Measurements from ENCODE around the gene LHFPL6. TPM values are rescaled to one million over a fixed set of nuclear protein-coding genes. Genes with fewer than 3 reads are reported as not detected.

LHFPL6 gene
- total RNA-seq, 1 donor from 2014 or later, result 4.8 TPM

GRCh38 chr13:39538816-39539790 lies 63.9 kb downstream of the LHFPL6 start:
- H3K4me1 Mint-ChIP-seq (ENCODE audit: low read depth), result no peaks in the 10 kb centered on the region
- H3K36me3 Mint-ChIP-seq (ENCODE audit: low read depth), result no peaks in the 10 kb centered on the region
- no peak for DNase-seq (ENCODE audit: low spot score)
- H3K9me3 Mint-ChIP-seq, result no peaks in the 10 kb centered on the region
- H3K27me3 Mint-ChIP-seq (ENCODE audit: insufficient read depth), result no peaks in the 10 kb centered on the region
- H3K4me3 Mint-ChIP-seq, result no peak overlapping the region
- intact Hi-C loops (cut with micrococcal nuclease), result loop anchor here (10.0 kb wide), 1 partner anchor 184 kb away; no protein-coding TSS in a partner anchor
- no peak overlapping the region for H3K27ac Mint-ChIP-seq

GRCh38 chr13:39536906-39537305 lies 66.1 kb downstream of the LHFPL6 start:
- Mint-ChIP-seq H3K4me1 (ENCODE audit: low read depth) (no peaks in the 10 kb centered on the region), H3K36me3 (ENCODE audit: low read depth) (no peaks in the 10 kb centered on the region), H3K4me3 (no peak overlapping the region), H3K27ac (no peak overlapping the region), H3K9me3 (no peaks in the 10 kb centered on the region), H3K27me3 (ENCODE audit: insufficient read depth) (peaks cover 5% of the 10 kb centered on the region)
- no peak for DNase-seq (ENCODE audit: low spot score)
- intact Hi-C loops (cut with micrococcal nuclease), result loop anchor here (10.0 kb wide), 1 partner anchor 182 kb away; no protein-coding TSS in a partner anchor

DNA sequence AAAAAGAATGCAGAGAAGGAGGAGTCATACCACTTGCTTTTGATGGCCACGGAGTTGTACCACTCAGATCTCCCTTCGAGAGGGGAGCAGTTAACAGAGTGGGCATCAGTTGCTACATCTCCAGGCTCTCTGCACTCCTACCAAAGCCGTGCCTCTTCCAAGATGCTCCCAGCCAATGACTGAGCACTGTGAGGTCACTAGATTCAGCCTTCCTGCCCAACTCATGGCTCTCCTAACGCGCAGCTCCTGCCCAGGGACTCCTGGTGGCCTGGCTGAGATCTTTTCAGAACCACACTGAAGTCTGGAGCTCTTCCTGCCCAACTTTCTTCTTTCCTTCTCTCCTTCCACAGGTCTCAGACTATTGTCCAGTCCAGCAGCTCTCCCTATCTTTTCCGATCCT lies 66.7 kb downstream of the LHFPL6 start:
- Mint-ChIP-seq H3K27me3 (ENCODE audit: insufficient read depth) (peaks cover 5% of the 10 kb centered on the region), H3K4me1 (ENCODE audit: low read depth) (no peaks in the 10 kb centered on the region), H3K4me3 (no peak overlapping the region), H3K27ac (no peak overlapping the region), H3K36me3 (ENCODE audit: low read depth) (no peaks in the 10 kb centered on the region), H3K9me3 (no peaks in the 10 kb centered on the region)
- intact Hi-C loops (cut with micrococcal nuclease), result loop anchor here (10.0 kb wide), 1 partner anchor 181 kb away; no protein-coding TSS in a partner anchor
- no peak for DNase-seq (ENCODE audit: low spot score)

GRCh38 chr13:39533651-39534150 lies 69.3 kb downstream of the LHFPL6 start:
- Mint-ChIP-seq H3K4me3 (no peak overlapping the region), H3K36me3 (ENCODE audit: low read depth) (no peaks in the 10 kb centered on the region), H3K4me1 (ENCODE audit: low read depth) (no peaks in the 10 kb centered on the region), H3K27ac (no peak overlapping the region), H3K27me3 (ENCODE audit: insufficient read depth) (peaks cover 5% of the 10 kb centered on the region), H3K9me3 (no peaks in the 10 kb centered on the region)
- no peak for DNase-seq (ENCODE audit: low spot score)
- intact Hi-C loops (cut with micrococcal nuclease), result loop anchor here (10.0 kb wide), 1 partner anchor 179 kb away; no protein-coding TSS in a partner anchor

DNA sequence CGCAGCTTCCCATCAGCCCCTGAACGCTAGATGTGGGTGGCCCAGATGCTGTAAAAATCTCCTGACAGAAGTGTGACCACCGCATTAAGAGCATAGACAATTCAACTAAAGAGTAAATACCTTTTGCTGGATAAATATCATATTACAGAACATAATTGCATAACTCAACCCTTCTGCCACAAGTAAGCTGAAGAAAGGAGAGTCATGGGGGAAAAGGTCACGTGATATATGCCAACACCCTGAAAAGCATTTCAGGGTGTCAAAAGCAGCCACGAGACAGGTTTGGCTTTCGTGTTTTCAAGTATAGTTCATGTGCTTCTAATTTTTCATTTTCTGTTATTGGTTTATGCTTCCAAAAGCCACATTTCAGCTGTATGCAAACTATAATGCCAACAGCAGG lies 71.3 kb downstream of the LHFPL6 start:
- Mint-ChIP-seq H3K4me3 (no peak overlapping the region), H3K27ac (no peak overlapping the region), H3K9me3 (no peaks in the 10 kb centered on the region), H3K36me3 (ENCODE audit: low read depth) (no peaks in the 10 kb centered on the region), H3K4me1 (ENCODE audit: low read depth) (no peaks in the 10 kb centered on the region), H3K27me3 (ENCODE audit: insufficient read depth) (peaks cover 8% of the 10 kb centered on the region)
- intact Hi-C loops (cut with micrococcal nuclease), result loop anchor here (10.0 kb wide), 1 partner anchor 177 kb away; no protein-coding TSS in a partner anchor
- DNase-seq (ENCODE audit: low spot score), result no peak

- Mint-ChIP-seq H3K27me3 (ENCODE audit: insufficient read depth) (peaks cover 8% of the 10 kb centered on the region), H3K27ac (no peak overlapping the region), H3K9me3 (no peaks in the 10 kb centered on the region), H3K4me1 (ENCODE audit: low read depth) (no peaks in the 10 kb centered on the region), H3K36me3 (ENCODE audit: low read depth) (no peaks in the 10 kb centered on the region), H3K4me3 (no peak overlapping the region)
- intact Hi-C loops (cut with micrococcal nuclease), result loop anchor here (10.0 kb wide), 1 partner anchor 176 kb away; no protein-coding TSS in a partner anchor
- no peak for DNase-seq (ENCODE audit: low spot score)
Measured at GRCh38 chr13:39530916-39531315, 72.1 kb downstream of the LHFPL6 start.

- H3K4me1 Mint-ChIP-seq (ENCODE audit: low read depth), result no peaks in the 10 kb centered on the region
- intact Hi-C loops (cut with micrococcal nuclease), result no loop called here
Measured at GRCh38 chr13:39528661-39528980, 74.4 kb downstream of the LHFPL6 start.

DNA sequence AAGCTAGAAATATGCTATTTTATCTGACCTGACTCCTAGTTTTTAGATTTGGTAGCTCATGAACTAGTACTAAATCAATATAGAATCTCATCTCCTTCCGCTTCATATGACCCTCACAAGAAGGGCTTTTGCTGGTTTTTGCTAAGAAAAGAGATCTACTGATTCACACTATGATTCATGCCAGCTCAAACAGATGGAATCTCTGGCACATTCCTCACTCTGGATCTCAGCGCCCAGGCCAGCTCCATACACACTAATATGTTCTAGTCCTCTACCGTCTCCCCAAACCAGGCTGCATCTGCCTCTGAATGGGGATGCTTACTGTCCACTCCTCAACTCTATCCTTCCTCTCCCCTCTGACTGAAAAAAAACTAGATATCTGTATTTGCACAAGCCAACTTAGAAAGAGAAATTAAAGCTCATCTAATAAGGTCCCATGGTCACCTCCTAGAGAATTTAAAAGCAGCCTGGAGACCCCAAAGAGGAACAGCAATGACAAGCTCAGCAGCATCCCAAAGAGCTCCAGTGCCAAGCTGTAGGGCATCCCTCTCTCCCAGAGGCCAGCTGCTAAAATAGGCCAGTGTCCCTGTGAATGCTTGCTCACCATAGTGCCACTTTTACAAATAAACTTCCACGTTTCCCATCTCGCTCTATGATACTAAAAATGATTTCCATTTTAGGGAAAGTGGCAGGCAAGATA lies 74.9 kb downstream of the LHFPL6 start:
- Mint-ChIP-seq H3K36me3 (ENCODE audit: low read depth) (no peaks in the 10 kb centered on the region), H3K27me3 (ENCODE audit: insufficient read depth) (peaks cover 4% of the 10 kb centered on the region), H3K4me1 (ENCODE audit: low read depth) (no peaks in the 10 kb centered on the region), H3K27ac (no peak overlapping the region), H3K4me3 (no peak overlapping the region), H3K9me3 (no peaks in the 10 kb centered on the region)
- DNase-seq (ENCODE audit: low spot score), result no peak
- intact Hi-C loops (cut with micrococcal nuclease), result no loop called here

More at GRCh38 chr13:39528661-39528980, 74.4 kb downstream of the LHFPL6 start:
- H3K4me3 Mint-ChIP-seq, result no peak overlapping the region
- no peak for DNase-seq (ENCODE audit: low spot score)
- H3K9me3 Mint-ChIP-seq, result no peaks in the 10 kb centered on the region
- peaks cover 8% of the 10 kb centered on the region for H3K27me3 Mint-ChIP-seq (ENCODE audit: insufficient read depth)
- H3K36me3 Mint-ChIP-seq (ENCODE audit: low read depth), result no peaks in the 10 kb centered on the region
- H3K27ac Mint-ChIP-seq, result no peak overlapping the region

DNA sequence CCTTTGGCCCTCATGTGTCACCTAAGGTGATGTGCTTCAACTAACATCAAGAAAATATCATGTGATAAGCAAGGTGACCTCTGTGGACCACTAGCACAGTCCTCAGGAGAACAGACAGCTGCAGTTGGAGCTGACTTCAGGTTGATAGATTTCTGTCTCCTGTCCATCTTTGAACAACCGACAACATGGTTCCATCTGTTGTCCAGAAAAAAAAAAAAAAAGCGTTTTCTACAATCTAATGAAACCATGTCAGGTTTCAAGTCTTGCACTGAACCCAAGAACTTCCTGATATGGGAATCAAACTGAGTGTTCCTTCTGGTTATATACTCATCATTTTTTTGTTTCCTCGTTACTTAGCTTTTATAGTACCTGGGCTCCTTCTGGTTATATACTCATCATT lies 75.7 kb downstream of the LHFPL6 start:
- Mint-ChIP-seq H3K27ac (no peak overlapping the region), H3K4me3 (no peak overlapping the region), H3K36me3 (ENCODE audit: low read depth) (no peaks in the 10 kb centered on the region), H3K9me3 (no peaks in the 10 kb centered on the region), H3K27me3 (ENCODE audit: insufficient read depth) (peaks cover 4% of the 10 kb centered on the region), H3K4me1 (ENCODE audit: low read depth) (no peaks in the 10 kb centered on the region)
- no peak for DNase-seq (ENCODE audit: low spot score)
- intact Hi-C loops (cut with micrococcal nuclease), result no loop called here

DNA sequence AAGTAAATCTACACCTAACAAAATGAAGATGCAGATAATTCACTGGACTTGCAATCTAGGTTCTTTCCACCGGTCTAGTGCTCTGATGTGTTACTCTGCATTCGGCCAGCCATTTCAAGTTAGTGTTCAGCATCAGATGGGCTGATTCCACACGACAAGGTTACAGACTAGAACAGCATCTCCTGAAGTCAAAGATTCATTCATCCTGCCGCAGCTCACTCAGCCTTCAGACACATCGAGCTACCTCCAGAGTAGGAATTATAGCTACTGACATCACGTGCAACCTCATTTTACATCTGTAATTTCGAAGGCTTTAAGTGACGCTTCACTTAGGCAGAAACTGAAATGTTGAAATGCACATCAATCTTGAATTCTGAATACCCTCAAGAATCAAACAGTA lies 76.5 kb downstream of the LHFPL6 start:
- H3K36me3 Mint-ChIP-seq (ENCODE audit: low read depth), result no peaks in the 10 kb centered on the region
- intact Hi-C loops (cut with micrococcal nuclease), result no loop called here
- H3K27ac Mint-ChIP-seq, result no peak overlapping the region

GRCh38 chr13:39525506-39525905 lies 77.5 kb downstream of the LHFPL6 start:
- no peak overlapping the region for H3K4me3 Mint-ChIP-seq
- no peaks in the 10 kb centered on the region for H3K9me3 Mint-ChIP-seq
- intact Hi-C loops (cut with micrococcal nuclease), result no loop called here
- peaks cover 4% of the 10 kb centered on the region for H3K27me3 Mint-ChIP-seq (ENCODE audit: insufficient read depth)
- no peaks in the 10 kb centered on the region for H3K36me3 Mint-ChIP-seq (ENCODE audit: low read depth)
- H3K4me1 Mint-ChIP-seq (ENCODE audit: low read depth), result no peaks in the 10 kb centered on the region
- no peak for DNase-seq (ENCODE audit: low spot score)
- no peak overlapping the region for H3K27ac Mint-ChIP-seq

More for the DNA sequence above, 76.5 kb downstream of the LHFPL6 start:
- Mint-ChIP-seq H3K4me3 (no peak overlapping the region), H3K4me1 (ENCODE audit: low read depth) (no peaks in the 10 kb centered on the region), H3K27me3 (ENCODE audit: insufficient read depth) (peaks cover 4% of the 10 kb centered on the region), H3K9me3 (no peaks in the 10 kb centered on the region)
- DNase-seq (ENCODE audit: low spot score), result no peak

GRCh38 chr13:39524795-39525194 lies 78.2 kb downstream of the LHFPL6 start:
- Mint-ChIP-seq H3K4me1 (ENCODE audit: low read depth) (no peaks in the 10 kb centered on the region), H3K27me3 (ENCODE audit: insufficient read depth) (peaks cover 4% of the 10 kb centered on the region), H3K9me3 (no peaks in the 10 kb centered on the region), H3K27ac (no peak overlapping the region), H3K4me3 (no peak overlapping the region), H3K36me3 (ENCODE audit: low read depth) (no peaks in the 10 kb centered on the region)
- no peak for DNase-seq (ENCODE audit: low spot score)
- intact Hi-C loops (cut with micrococcal nuclease), result no loop called here

DNA sequence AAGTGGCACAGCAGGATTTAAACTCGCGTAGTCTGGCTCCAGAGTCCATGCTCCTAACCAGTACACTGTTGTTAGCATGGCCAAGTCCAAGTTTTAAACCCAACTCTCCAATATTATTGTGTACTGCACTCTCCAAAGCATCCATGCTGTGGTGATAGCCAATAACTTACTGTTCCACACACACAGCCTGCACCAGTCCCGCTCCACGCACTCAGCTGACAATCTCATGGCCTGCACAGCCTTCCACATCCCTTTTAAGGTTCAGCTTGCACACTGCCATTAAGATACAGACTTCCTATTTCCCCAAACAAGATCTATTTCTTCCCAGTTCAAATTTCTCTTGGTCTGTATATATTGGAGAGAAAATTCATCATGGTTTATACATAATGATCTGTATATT lies 80.7 kb downstream of the LHFPL6 start:
- intact Hi-C loops (cut with micrococcal nuclease), result no loop called here
- DNase-seq (ENCODE audit: low spot score), result no peak
- Mint-ChIP-seq H3K4me1 (ENCODE audit: low read depth) (no peaks in the 10 kb centered on the region), H3K4me3 (no peak overlapping the region), H3K27ac (no peak overlapping the region), H3K9me3 (no peaks in the 10 kb centered on the region), H3K36me3 (ENCODE audit: low read depth) (no peaks in the 10 kb centered on the region), H3K27me3 (ENCODE audit: insufficient read depth) (peaks cover 1% of the 10 kb centered on the region)
